GM12874 (cell line): Measurements from ENCODE around the gene UNG.

Source experiments
- CTCF ChIP-seq: IDR thresholded peaks from 2 replicates; pipeline ENCODE4 v1.5.1; 2011; ENCODE audit warnings: low read depth, mild to moderate bottlenecking, control low read depth, low read length, moderate library complexity; ENCODE audit not compliant: insufficient read depth

The UNG gene

DNA sequence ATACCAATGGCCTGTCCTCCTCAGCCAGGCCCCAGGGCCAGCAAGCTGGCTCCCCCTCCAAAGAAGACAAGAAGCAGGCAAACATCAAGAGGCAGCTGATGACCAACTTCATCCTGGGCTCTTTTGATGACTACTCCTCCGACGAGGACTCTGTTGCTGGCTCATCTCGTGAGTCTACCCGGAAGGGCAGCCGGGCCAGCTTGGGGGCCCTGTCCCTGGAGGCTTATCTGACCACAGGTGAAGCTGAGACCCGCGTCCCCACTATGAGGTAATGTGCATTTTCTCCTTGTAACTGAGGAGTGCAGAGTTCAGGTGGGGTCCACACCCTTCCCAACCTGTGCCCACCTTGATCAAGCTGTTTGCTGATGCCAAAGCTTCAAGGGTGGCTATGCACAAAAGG is 42.4 kb downstream of the UNG start:
- TF ChIP-seq CTCF = no peak

- TF ChIP-seq CTCF = no peak
Observed at GRCh38 chr12:109140560-109140959, 43.2 kb downstream of the UNG start.

GRCh38 chr12:109144224-109144623 is 46.8 kb downstream of the UNG start:
- TF ChIP-seq CTCF = no peak

- no peak for TF ChIP-seq CTCF
Observed at GRCh38 chr12:109147954-109148353, 50.6 kb downstream of the UNG start.

DNA sequence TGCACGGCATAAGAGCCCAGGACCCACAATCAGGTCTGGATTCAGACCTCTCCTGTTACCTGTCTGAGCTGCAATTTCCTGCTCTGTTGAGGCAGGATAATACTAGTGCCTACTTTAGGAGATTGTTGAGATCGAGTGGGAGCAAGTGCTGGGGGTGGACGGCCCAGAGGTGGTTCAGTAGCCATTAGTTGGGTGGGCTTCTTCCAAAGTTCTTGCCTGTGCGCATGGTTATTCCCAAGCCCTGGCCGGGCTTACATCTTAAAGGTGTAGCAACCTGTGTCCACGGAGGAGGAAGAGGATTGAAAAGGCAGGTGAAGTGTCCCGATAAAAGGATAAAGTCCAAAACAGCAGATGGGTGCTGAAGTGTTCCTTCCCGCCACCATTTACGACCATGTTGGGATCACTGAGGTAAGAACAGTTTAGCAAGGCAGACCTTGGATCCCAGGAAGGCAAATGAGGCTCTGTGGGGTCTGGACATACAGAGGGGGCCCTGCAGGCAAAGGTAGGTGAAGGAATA is 52.8 kb downstream of the UNG start:
- no peak for TF ChIP-seq CTCF

- no peak for TF ChIP-seq CTCF
Observed at GRCh38 chr12:109151457-109151856, 54.1 kb downstream of the UNG start.

- TF ChIP-seq CTCF = no peak
Observed at GRCh38 chr12:109153821-109154441, 56.5 kb downstream of the UNG start.
